Colonic mucosa (tissue), 4 donors: ENCODE results near the gene FAM13C. TPM values are rescaled to one million over a fixed set of nuclear protein-coding genes. Genes with fewer than 3 reads are reported as not detected.

Source experiments
- DNase-seq: peaks from one replicate; pipeline ENCODE4 v3.0.0-alpha.2; 2020
- H3K27ac ChIP-seq: fragments of 200-600 bp; one replicate; pipeline ENCODE4 v1.8.0; 2021
- H3K27me3 ChIP-seq: fragments of 200-600 bp; one replicate; pipeline ENCODE4 v1.8.0; 2021
- H3K36me3 ChIP-seq: fragments of 200-600 bp; one replicate; pipeline ENCODE4 v1.8.0; 2021
- H3K4me1 ChIP-seq: fragments of 200-600 bp; one replicate; pipeline ENCODE4 v1.8.0; 2021; ENCODE audit warnings: mild to moderate bottlenecking
- H3K4me3 ChIP-seq: fragments of 200-600 bp; one replicate; pipeline ENCODE4 v1.8.0; 2021
- H3K9ac ChIP-seq, 2 donors: one replicate each; pipeline ENCODE4 v1.7.0; 2013; ENCODE audit warnings: control low read depth in 2 of 2, low read depth in 2 of 2, low read length in 2 of 2
- H3K9me3 ChIP-seq: fragments of 200-600 bp; one replicate; pipeline ENCODE4 v1.8.0; 2021
- intact Hi-C: fragments of 100-400 bp; cut with DNase I; formaldehyde crosslinking; loops from one replicate; pipeline ENCODE4 v1.14.1; 2022
- total RNA-seq, 2 donors: library from RNA; stranded (reverse); fragmentation: NEBNext Ultra II Directional in 1 of 2; extraction: Animal tissue kit (Norgen Biotek cat#: 25700) in 1 of 2; gene quantifications; one replicate each; pipeline ENCODE4 v1.2.1, GENCODE V29; 2021
- TF ChIP-seq, protein P1 (sequence below): fragments of 200-600 bp; IDR thresholded peaks from one replicate; pipeline ENCODE4 v1.8.0; 2022; ENCODE audit warnings: antibody characterized with exemption, mild to moderate bottlenecking
- donor health status: healthy.
- donor health status: DM: no; HTN: no; CAD: no.
- donor health status: DM: no; HTN: no; CAD: no.

The FAM13C gene
- total RNA-seq, 2 donors from 2014 or later: 1.0 to 2.5 TPM

DNA sequence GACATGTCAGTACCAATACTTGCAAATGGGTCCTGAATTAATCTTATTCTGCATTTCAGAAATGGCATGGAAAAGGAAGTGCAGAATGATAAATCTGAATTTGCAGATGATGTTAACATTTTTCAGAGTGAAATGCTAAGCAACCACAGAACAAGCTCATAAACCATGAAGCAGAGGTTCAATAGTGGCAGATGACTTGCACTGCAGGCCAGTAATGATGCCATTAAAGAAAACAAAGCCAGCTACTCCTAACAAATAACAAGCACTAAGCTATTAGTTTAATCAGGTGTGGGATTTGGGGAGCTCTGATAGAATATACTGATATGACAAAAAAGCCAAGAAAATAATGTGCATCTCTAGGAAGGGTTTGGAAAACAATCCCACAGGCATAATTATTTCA, 85.4 kb downstream of the FAM13C start:
- TF ChIP-seq, protein P1, sequence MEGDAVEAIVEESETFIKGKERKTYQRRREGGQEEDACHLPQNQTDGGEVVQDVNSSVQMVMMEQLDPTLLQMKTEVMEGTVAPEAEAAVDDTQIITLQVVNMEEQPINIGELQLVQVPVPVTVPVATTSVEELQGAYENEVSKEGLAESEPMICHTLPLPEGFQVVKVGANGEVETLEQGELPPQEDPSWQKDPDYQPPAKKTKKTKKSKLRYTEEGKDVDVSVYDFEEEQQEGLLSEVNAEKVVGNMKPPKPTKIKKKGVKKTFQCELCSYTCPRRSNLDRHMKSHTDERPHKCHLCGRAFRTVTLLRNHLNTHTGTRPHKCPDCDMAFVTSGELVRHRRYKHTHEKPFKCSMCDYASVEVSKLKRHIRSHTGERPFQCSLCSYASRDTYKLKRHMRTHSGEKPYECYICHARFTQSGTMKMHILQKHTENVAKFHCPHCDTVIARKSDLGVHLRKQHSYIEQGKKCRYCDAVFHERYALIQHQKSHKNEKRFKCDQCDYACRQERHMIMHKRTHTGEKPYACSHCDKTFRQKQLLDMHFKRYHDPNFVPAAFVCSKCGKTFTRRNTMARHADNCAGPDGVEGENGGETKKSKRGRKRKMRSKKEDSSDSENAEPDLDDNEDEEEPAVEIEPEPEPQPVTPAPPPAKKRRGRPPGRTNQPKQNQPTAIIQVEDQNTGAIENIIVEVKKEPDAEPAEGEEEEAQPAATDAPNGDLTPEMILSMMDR: no peak
- Histone ChIP-seq H3K4me3 (no peak overlapping the region), H3K27ac (no peak overlapping the region), H3K9me3 (no peaks in the 10 kb centered on the region), H3K4me1 (no peaks in the 10 kb centered on the region), H3K9ac (no peak overlapping the region), H3K36me3 (no peaks in the 10 kb centered on the region), H3K27me3 (no peaks in the 10 kb centered on the region)
- no peak for DNase-seq
- intact Hi-C loops: no loop called here

DNA sequence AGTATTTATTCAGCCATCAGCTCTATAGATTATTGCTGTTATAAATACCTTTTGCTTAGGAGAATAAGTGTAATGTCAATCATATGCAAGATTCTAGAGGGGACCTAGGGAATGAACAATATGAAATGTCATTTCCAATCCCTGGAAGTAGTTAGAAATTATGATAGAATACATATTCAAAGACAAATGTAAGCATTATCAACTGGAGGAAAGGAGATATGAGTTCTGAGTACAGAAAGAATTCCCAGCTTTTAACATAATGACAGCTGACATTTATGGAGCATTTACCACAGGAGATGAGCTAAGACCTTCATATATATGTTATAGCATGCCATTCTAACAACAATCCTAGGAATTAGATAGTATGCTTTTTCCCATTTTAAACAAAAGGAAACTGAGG, 86.2 kb downstream of the FAM13C start:
- TF ChIP-seq, protein P1: no peak
- H3K4me3 ChIP-seq: no peak overlapping the region
- intact Hi-C loops: no loop called here
- no peaks in the 10 kb centered on the region for H3K36me3 ChIP-seq
- no peak overlapping the region for H3K9ac ChIP-seq
- no peak overlapping the region for H3K27ac ChIP-seq
- H3K27me3 ChIP-seq: no peaks in the 10 kb centered on the region
- no peaks in the 10 kb centered on the region for H3K9me3 ChIP-seq
- H3K4me1 ChIP-seq: no peaks in the 10 kb centered on the region
- no peak for DNase-seq

DNA sequence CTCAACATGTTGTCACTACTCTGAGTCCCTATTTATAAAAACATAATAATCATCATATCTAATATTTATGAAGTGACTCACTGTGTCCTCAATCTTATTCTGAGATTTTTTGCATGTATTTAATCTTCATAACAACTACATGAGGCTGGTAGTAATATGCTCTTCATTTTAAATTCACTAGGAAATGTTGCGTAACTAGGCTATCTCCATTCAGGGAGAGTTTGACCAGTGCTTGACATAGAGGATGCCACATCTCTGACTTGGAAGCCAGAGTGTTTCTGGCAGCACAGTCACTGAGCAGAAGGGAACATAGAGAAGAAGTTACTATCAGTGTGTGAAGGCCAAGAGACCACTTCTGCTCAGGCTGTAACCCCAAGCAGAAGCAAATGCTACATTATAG, 88.9 kb downstream of the FAM13C start:
- Histone ChIP-seq H3K27me3 (no peaks in the 10 kb centered on the region), H3K4me1 (no peaks in the 10 kb centered on the region), H3K4me3 (no peak overlapping the region), H3K9me3 (no peaks in the 10 kb centered on the region), H3K27ac (no peak overlapping the region), H3K36me3 (no peaks in the 10 kb centered on the region), H3K9ac (no peak overlapping the region)
- no peak for DNase-seq
- TF ChIP-seq, protein P1: no peak
- intact Hi-C loops: no loop called here

DNA sequence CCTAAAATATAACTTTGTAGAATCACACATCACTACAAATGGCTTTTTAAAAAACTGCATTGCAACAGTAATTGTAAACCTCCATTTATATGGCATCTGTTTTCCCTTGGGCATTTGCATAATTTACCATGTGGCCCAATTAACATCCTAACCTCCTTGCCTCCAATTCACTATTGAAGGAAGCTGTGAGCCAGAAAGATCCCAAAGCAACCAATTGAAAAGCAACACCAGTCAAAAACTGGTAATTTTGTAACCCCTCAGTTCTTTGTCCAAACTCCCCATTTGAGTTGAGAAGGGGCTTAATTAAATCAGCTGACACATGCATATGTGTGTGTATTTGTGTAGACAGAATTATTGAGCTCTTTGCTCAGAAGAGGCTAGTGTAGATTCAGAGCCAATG, 90.3 kb downstream of the FAM13C start:
- Histone ChIP-seq H3K9ac (no peak overlapping the region), H3K9me3 (no peaks in the 10 kb centered on the region), H3K27me3 (no peaks in the 10 kb centered on the region), H3K4me1 (no peaks in the 10 kb centered on the region), H3K27ac (no peak overlapping the region), H3K36me3 (no peaks in the 10 kb centered on the region), H3K4me3 (no peak overlapping the region)
- intact Hi-C loops: no loop called here
- no peak for DNase-seq
- TF ChIP-seq, protein P1: no peak

DNA sequence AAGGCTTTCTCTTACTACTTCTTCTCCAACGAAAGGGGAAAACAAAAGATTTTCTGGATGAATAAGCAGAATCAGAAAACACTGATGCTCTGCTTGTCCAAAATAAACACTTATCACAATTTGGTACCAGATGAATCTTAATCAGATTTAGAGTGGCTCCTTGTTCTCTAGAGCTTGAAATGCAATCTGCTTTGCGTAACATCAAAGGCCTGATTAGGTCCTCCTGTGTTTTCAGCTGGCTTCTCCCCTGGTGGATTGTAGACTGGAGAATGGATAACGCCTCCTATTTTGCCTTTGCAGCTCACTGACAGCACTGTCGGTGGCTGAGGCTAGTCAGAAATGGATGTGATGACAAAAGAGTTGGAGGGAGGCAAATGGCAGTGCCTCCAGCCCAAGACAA, 91.2 kb downstream of the FAM13C start:
- Histone ChIP-seq H3K27me3 (no peaks in the 10 kb centered on the region), H3K36me3 (no peaks in the 10 kb centered on the region), H3K27ac (no peak overlapping the region), H3K4me3 (no peak overlapping the region), H3K9ac (no peak overlapping the region), H3K9me3 (no peaks in the 10 kb centered on the region), H3K4me1 (no peaks in the 10 kb centered on the region)
- intact Hi-C loops: no loop called here
- no peak for DNase-seq
- TF ChIP-seq, protein P1: no peak

DNA sequence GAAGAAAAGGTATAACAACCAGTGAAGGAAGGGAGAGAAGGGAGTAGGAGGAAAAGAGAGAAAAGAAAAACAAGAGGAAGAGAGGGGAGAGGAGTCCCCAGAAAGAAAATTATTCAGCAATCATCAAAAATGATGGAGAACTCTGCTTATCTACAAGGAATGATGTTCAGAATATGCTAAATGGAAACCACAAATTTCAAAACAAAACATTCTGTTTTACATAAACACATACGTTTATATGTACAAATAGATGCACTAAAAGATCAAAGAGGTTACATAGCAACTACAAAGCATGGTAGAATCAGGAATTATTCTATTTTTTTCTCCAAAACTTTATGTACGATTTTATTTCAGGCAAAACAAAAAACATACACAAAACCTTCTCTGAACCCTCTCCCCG, 91.9 kb downstream of the FAM13C start:
- no peak for DNase-seq
- Histone ChIP-seq H3K9me3 (no peaks in the 10 kb centered on the region), H3K36me3 (no peaks in the 10 kb centered on the region), H3K4me1 (no peaks in the 10 kb centered on the region), H3K9ac (no peak overlapping the region), H3K4me3 (no peak overlapping the region), H3K27ac (no peak overlapping the region), H3K27me3 (no peaks in the 10 kb centered on the region)
- intact Hi-C loops: no loop called here
- TF ChIP-seq, protein P1: no peak
